A673 (cell line): ENCODE results near the gene CASP5.

Source experiments
- CTCF ChIP-seq: fragments of 300-800, 200-600 bp; sonication (generic); conservative IDR thresholded peaks from 2 replicates; pipeline ENCODE4 v1.5.1; 2017; ENCODE audit warnings: low read depth, mild to moderate bottlenecking, antibody characterized with exemption, low read length, moderate library complexity, mixed read lengths
- EZH2 ChIP-seq: fragments of 200-600 bp; sonication (generic); IDR thresholded peaks from 2 replicates; pipeline ENCODE4 v1.6.1; 2017; ENCODE audit warnings: borderline replicate concordance, low read depth, mild to moderate bottlenecking, mixed read lengths, antibody characterized with exemption, low read length; ENCODE audit not compliant: poor library complexity, severe bottlenecking

- TF ChIP-seq CTCF (peak; percentile 84), EZH2 (no peak)
Observed at GRCh38 chr11:105000797-105001196, 22.2 kb downstream of the CASP5 start.
